ENCODE data around the gene TXNRD2.

Gene TXNRD2

DNA sequence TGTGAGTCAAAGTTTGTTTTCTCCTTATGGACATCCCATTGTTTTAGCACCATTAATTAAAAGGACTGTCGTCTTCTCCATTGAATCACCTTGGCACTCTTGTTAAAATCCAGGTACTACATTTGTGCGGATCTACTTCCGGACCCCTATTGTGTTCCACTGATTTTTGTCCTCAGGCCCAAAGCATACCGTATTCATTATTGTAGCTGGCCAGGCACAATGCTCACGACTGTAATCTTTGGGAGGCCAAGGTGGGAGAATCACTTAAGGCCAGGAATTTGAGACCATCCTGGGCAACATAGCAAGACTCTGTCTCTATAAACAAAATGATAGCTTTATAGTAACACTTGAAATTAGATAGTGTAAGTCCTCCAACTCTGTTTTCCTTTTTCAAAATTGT is 78.0 kb downstream of the TXNRD2 start:
- Histone ChIP-seq H3K9ac (ENCODE audit: low read length) (no peak overlapping the region), H3K27me3 (ENCODE audit: control insufficient read depth, insufficient read depth, low read length) (no peaks in the 10 kb centered on the region), H3K4me3 (ENCODE audit: low read length) (no peak overlapping the region), H3K9me3 (ENCODE audit: control insufficient read depth, low read length) (no peaks in the 10 kb centered on the region), H3K4me1 (ENCODE audit: control insufficient read depth, insufficient read depth, low read length) (no peaks in the 10 kb centered on the region), H3K36me3 (ENCODE audit: control insufficient read depth, insufficient read depth, low read length) (no peaks in the 10 kb centered on the region)

GRCh38 chr22:19862619-19863246 is 78.9 kb downstream of the TXNRD2 start:
- Histone ChIP-seq H3K4me3 (ENCODE audit: low read length) (no peak overlapping the region), H3K36me3 (ENCODE audit: control insufficient read depth, insufficient read depth, low read length) (no peaks in the 10 kb centered on the region), H3K9ac (ENCODE audit: low read length) (no peak overlapping the region), H3K9me3 (ENCODE audit: control insufficient read depth, low read length) (no peaks in the 10 kb centered on the region), H3K27me3 (ENCODE audit: control insufficient read depth, insufficient read depth, low read length) (no peaks in the 10 kb centered on the region), H3K4me1 (ENCODE audit: control insufficient read depth, insufficient read depth, low read length) (no peaks in the 10 kb centered on the region)

- H3K9ac ChIP-seq (ENCODE audit: low read length) = no peak overlapping the region
Observed at GRCh38 chr22:19859861-19860510, 81.6 kb downstream of the TXNRD2 start.

GRCh38 chr22:19857382-19857781 is 84.2 kb downstream of the TXNRD2 start:
- H3K27me3 ChIP-seq (ENCODE audit: control insufficient read depth, insufficient read depth, low read length) = no peaks in the 10 kb centered on the region

More at GRCh38 chr22:19859861-19860510, 81.6 kb downstream of the TXNRD2 start:
- peaks cover 11% of the 10 kb centered on the region for H3K4me1 ChIP-seq (ENCODE audit: control insufficient read depth, insufficient read depth, low read length)
- H3K27me3 ChIP-seq (ENCODE audit: control insufficient read depth, insufficient read depth, low read length) = no peaks in the 10 kb centered on the region
- no peak overlapping the region for H3K4me3 ChIP-seq (ENCODE audit: low read length)
- no peaks in the 10 kb centered on the region for H3K9me3 ChIP-seq (ENCODE audit: control insufficient read depth, low read length)
- H3K36me3 ChIP-seq (ENCODE audit: control insufficient read depth, insufficient read depth, low read length) = no peaks in the 10 kb centered on the region

GRCh38 chr22:19855504-19856409 is 85.9 kb downstream of the TXNRD2 start:
- Histone ChIP-seq H3K4me3 (ENCODE audit: low read length) (peak overlapping the region; percentile 87), H3K9ac (ENCODE audit: low read length) (peak overlapping the region; percentile 79), H3K9me3 (ENCODE audit: control insufficient read depth, low read length) (no peaks in the 10 kb centered on the region), H3K27me3 (ENCODE audit: control insufficient read depth, insufficient read depth, low read length) (no peaks in the 10 kb centered on the region), H3K4me1 (ENCODE audit: control insufficient read depth, insufficient read depth, low read length) (peaks cover 37% of the 10 kb centered on the region), H3K36me3 (ENCODE audit: control insufficient read depth, insufficient read depth, low read length) (peaks cover 4% of the 10 kb centered on the region)

More at GRCh38 chr22:19857382-19857781, 84.2 kb downstream of the TXNRD2 start:
- H3K4me1 ChIP-seq (ENCODE audit: control insufficient read depth, insufficient read depth, low read length) = peaks cover 29% of the 10 kb centered on the region
- H3K4me3 ChIP-seq (ENCODE audit: low read length) = no peak overlapping the region
- no peaks in the 10 kb centered on the region for H3K36me3 ChIP-seq (ENCODE audit: control insufficient read depth, insufficient read depth, low read length)
- H3K9ac ChIP-seq (ENCODE audit: low read length) = no peak overlapping the region
- no peaks in the 10 kb centered on the region for H3K9me3 ChIP-seq (ENCODE audit: control insufficient read depth, low read length)

DNA sequence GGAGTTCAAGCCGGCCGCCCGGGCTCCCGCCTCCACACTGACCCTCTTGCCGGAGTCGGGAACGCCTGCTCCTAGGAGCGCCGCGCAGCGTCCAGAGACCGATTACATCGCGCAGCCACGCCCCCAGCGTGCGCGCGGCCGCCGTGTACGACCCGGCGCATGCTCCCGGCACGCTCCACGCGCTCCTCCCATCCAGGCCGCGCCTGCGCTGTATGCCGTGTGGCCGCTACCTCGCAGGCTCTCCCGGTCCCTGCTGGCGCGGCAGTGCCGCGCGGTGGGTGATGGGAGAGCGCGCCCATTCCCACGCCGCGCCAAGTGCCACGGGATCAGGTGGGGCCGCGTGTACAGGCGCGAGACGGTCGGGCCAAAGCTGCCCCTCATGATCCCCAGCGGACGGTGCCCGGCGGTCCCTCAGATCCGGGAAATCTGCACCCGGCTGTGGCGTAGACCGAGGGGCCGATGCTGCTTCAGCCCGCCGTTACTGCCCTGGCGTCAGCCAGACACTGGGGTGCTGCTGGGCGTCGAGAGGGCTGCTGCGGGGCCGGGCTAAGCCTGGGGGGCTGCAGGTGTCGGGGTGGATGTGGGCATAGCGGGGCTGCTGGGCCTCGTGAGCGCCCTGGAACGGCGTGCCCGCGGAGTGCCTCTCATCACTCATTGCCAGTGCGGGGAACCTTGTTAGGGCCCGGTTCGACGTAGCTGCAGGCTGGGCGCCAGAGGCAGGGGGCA is 86.7 kb downstream of the TXNRD2 start, which contains the start of the genes GNB1L and RTL10:
Gene GNB1L (minus strand): TSS at position 97 of the 726 bp plus-strand sequence. CDS start 33,519 bp downstream, outside the sequence.
Gene RTL10 (minus strand): TSS at position 97 of the 726 bp plus-strand sequence. CDS start 2,613 bp downstream, outside the sequence.
- peaks cover 37% of the 10 kb centered on the region for H3K4me1 ChIP-seq (ENCODE audit: control insufficient read depth, insufficient read depth, low read length)
- H3K36me3 ChIP-seq (ENCODE audit: control insufficient read depth, insufficient read depth, low read length) = peaks cover 4% of the 10 kb centered on the region
- no peaks in the 10 kb centered on the region for H3K9me3 ChIP-seq (ENCODE audit: control insufficient read depth, low read length)
- peak within 1 kb of the TSS; percentile 88 for H3K9ac ChIP-seq (ENCODE audit: low read length)
- H3K27me3 ChIP-seq (ENCODE audit: control insufficient read depth, insufficient read depth, low read length) = no peaks in the 10 kb centered on the region
- H3K4me3 ChIP-seq (ENCODE audit: low read length) = peak within 1 kb of the TSS; percentile 87

- Histone ChIP-seq H3K36me3 (ENCODE audit: control insufficient read depth, insufficient read depth, low read length) (peaks cover 4% of the 10 kb centered on the region), H3K4me1 (ENCODE audit: control insufficient read depth, insufficient read depth, low read length) (peaks cover 37% of the 10 kb centered on the region), H3K9ac (ENCODE audit: low read length) (peak overlapping the region; percentile 88), H3K4me3 (ENCODE audit: low read length) (peak overlapping the region; percentile 87), H3K27me3 (ENCODE audit: control insufficient read depth, insufficient read depth, low read length) (no peaks in the 10 kb centered on the region), H3K9me3 (ENCODE audit: control insufficient read depth, low read length) (no peaks in the 10 kb centered on the region)
Observed at GRCh38 chr22:19853879-19854777, 87.5 kb downstream of the TXNRD2 start.

GRCh38 chr22:19853058-19853878 is 88.3 kb downstream of the TXNRD2 start:
- Histone ChIP-seq H3K9me3 (ENCODE audit: control insufficient read depth, low read length) (no peaks in the 10 kb centered on the region), H3K9ac (ENCODE audit: low read length) (peak overlapping the region; percentile 88), H3K27me3 (ENCODE audit: control insufficient read depth, insufficient read depth, low read length) (no peaks in the 10 kb centered on the region), H3K36me3 (ENCODE audit: control insufficient read depth, insufficient read depth, low read length) (peaks cover 4% of the 10 kb centered on the region), H3K4me1 (ENCODE audit: control insufficient read depth, insufficient read depth, low read length) (peaks cover 45% of the 10 kb centered on the region), H3K4me3 (ENCODE audit: low read length) (peak overlapping the region; percentile 87)

GRCh38 chr22:19852177-19852781 is 89.3 kb downstream of the TXNRD2 start:
- no peaks in the 10 kb centered on the region for H3K9me3 ChIP-seq (ENCODE audit: control insufficient read depth, low read length)
- H3K27me3 ChIP-seq (ENCODE audit: control insufficient read depth, insufficient read depth, low read length) = no peaks in the 10 kb centered on the region
- H3K9ac ChIP-seq (ENCODE audit: low read length) = peak overlapping the region; percentile 88
- H3K4me3 ChIP-seq (ENCODE audit: low read length) = no peak overlapping the region
- peaks cover 4% of the 10 kb centered on the region for H3K36me3 ChIP-seq (ENCODE audit: control insufficient read depth, insufficient read depth, low read length)
- peaks cover 48% of the 10 kb centered on the region for H3K4me1 ChIP-seq (ENCODE audit: control insufficient read depth, insufficient read depth, low read length)

Measured in mucosa of stomach (tissue), 1 donor.